HCT116 (cell line): Measurements from ENCODE around the gene LMBR1L. TPM values are rescaled to one million over a fixed set of nuclear protein-coding genes. Genes with fewer than 3 reads are reported as not detected.

Experiments used
- ATAC-seq: fragments of 200-7000 bp; cut with Tn5 transposase; 2 replicates; pipeline ENCODE4 v1.9.1; 2020; ENCODE audit warnings: mild to moderate bottlenecking, moderate library complexity
- BruUV-seq: library from RNA; stranded (reverse); fragments of 400-500 nt; replicated peaks from 2 replicates; lab custom pipeline; 2021; lab: Mats Ljungman, UMichigan
- CTCF ChIA-PET: fragments of 300-600 bp; sonication (Branson Sonifier 250); formaldehyde crosslinking; loops from one replicate; lab custom pipeline; 2021; ENCODE audit warnings: antibody characterized with exemption; lab: Charles Lee
- POLR2A ChIA-PET: fragments of 300-600, 350-600 bp; sonication (Branson Sonifier 250); formaldehyde crosslinking; loops from one replicate; lab custom pipeline; 2021; ENCODE audit warnings: antibody characterized with exemption; lab: Charles Lee
- RAD21 ChIA-PET, 2 experiments: fragments of 300-600 bp; sonication (Branson Sonifier 250); formaldehyde crosslinking; loops; one replicate each; lab custom pipeline; 2023; ENCODE audit warnings: low total read pairs in 2 of 2; ENCODE audit not compliant: uncharacterized antibody in 2 of 2, unreplicated experiment in 2 of 2, low non-redundant PET in 1 of 2; lab: Charles Lee
- DNase-seq: peaks from one replicate; pipeline ENCODE4 v3.0.0-alpha.2; 2010; ENCODE audit warnings: low read depth, low spot score
- H2AFZ ChIP-seq: fragments of 200-600 bp; shearing (Covaris generic), sonication (generic); 2 replicates; pipeline ENCODE4 v1.6.1; 2017; ENCODE audit warnings: low read depth, mixed run types, mixed read lengths, antibody characterized with exemption, low read length; ENCODE audit not compliant: poor library complexity, severe bottlenecking
- H3K27ac ChIP-seq: 2 replicates; pipeline ENCODE4 v1.5.1; 2012; ENCODE audit warnings: low read depth, low read length
- H3K27me3 ChIP-seq: fragments of 200-600 bp; sonication (generic); 2 replicates; pipeline ENCODE4 v1.6.1; 2016; ENCODE audit warnings: mixed run types, low read length, mixed read lengths; ENCODE audit not compliant: insufficient read depth
- H3K36me3 ChIP-seq, 2 experiments: fragments of 200-500 bp in 1 of 2; fragments of 200-600 bp in 1 of 2; sonication (Bioruptor generic) in 1 of 2; sonication (generic) in 1 of 2; 2 replicates each; pipeline versions ENCODE4 v1.5.1 to v1.6.1; 2014 to 2016; ENCODE audit warnings: low read length in 2 of 2, inconsistent platforms in 1 of 2, mixed read lengths in 1 of 2, mixed run types in 1 of 2; ENCODE audit not compliant: insufficient read depth in 2 of 2, control insufficient read depth in 1 of 2
- H3K4me1 ChIP-seq, 2 experiments: fragments of 200-600 bp in 1 of 2; sonication (generic) in 1 of 2; 2 replicates each; pipeline versions ENCODE4 v1.5.1 to v1.6.1; 2012 to 2017; ENCODE audit warnings: low read length in 2 of 2, inconsistent platforms in 1 of 2, mild to moderate bottlenecking in 1 of 2, mixed read lengths in 1 of 2, mixed run types in 1 of 2, moderate library complexity in 1 of 2; ENCODE audit not compliant: insufficient read depth in 2 of 2, control insufficient read depth in 1 of 2
- H3K4me2 ChIP-seq: fragments of 200-600 bp; sonication (generic); 2 replicates; pipeline ENCODE4 v1.6.1; 2017; ENCODE audit warnings: mixed run types, low read length, mixed read lengths
- H3K4me3 ChIP-seq, 2 experiments: fragments of 200-600 bp in 1 of 2; sonication (generic) in 1 of 2; replicated peaks in 1 of 2; 2 replicates each; pipeline ENCODE4 v1.5.1; 2011 to 2016; ENCODE audit warnings: low read length in 2 of 2, control low read depth in 1 of 2, low read depth in 1 of 2, mild to moderate bottlenecking in 1 of 2, mixed read lengths in 1 of 2, mixed run types in 1 of 2
- H3K79me2 ChIP-seq: fragments of 200-600 bp; sonication (generic); 2 replicates; pipeline ENCODE4 v1.6.1; 2017; ENCODE audit warnings: mild to moderate bottlenecking, mixed run types, low read length, moderate library complexity, mixed read lengths; ENCODE audit not compliant: insufficient read depth
- H3K9ac ChIP-seq: fragments of 200-600 bp; sonication (generic); 2 replicates; pipeline ENCODE4 v1.6.1; 2016; ENCODE audit warnings: low read length, mixed read lengths
- H3K9me2 ChIP-seq: fragments of 200-600 bp; sonication (generic), shearing (Covaris generic); 2 replicates; pipeline ENCODE4 v1.6.1; 2017; ENCODE audit warnings: mixed run types, mild to moderate bottlenecking, moderate library complexity; ENCODE audit not compliant: insufficient read depth
- H3K9me3 ChIP-seq, 2 experiments: fragments of 200-500 bp in 1 of 2; fragments of 200-600 bp in 1 of 2; sonication (Bioruptor generic) in 1 of 2; sonication (generic) in 1 of 2; 2 replicates each; pipeline ENCODE4 v1.6.1; 2014 to 2017; ENCODE audit warnings: low read length in 2 of 2, mixed read lengths in 2 of 2, inconsistent platforms in 1 of 2, low read depth in 1 of 2, mild to moderate bottlenecking in 1 of 2, mixed run types in 1 of 2, moderate library complexity in 1 of 2; ENCODE audit not compliant: control insufficient read depth in 1 of 2, insufficient read depth in 1 of 2
- H4K20me1 ChIP-seq: fragments of 200-600 bp; sonication (generic), shearing (Covaris generic); 2 replicates; pipeline ENCODE4 v1.6.1; 2017; ENCODE audit warnings: mixed run types, mild to moderate bottlenecking, moderate library complexity; ENCODE audit not compliant: insufficient read depth
- ATF3 ChIP-seq: IDR thresholded peaks from 2 replicates; pipeline ENCODE4 v1.6.1; 2012
- ELF1 ChIP-seq: IDR thresholded peaks from 2 replicates; pipeline ENCODE4 v1.6.1; 2012; ENCODE audit warnings: low read depth, borderline replicate concordance
- RAD21 ChIP-seq: IDR thresholded peaks from 2 replicates; pipeline ENCODE4 v1.6.1; 2012; ENCODE audit warnings: low read depth, mild to moderate bottlenecking
- REST ChIP-seq: IDR thresholded peaks from 2 replicates; pipeline ENCODE4 v1.6.1; 2012; ENCODE audit warnings: low read depth
- intact Hi-C: fragments of 100-400 bp; cut with micrococcal nuclease; formaldehyde crosslinking; loops from 2 replicates; pipeline ENCODE4 v1.10.0; 2022
- total RNA-seq: library from RNA; stranded (reverse); gene quantifications from one replicate; pipeline ENCODE4 v1.2.1, GENCODE V29; 2021; ENCODE audit not compliant: unreplicated experiment

LMBR1L gene
- total RNA-seq, 1 experiment from 2014 or later = 44.4 TPM

DNA sequence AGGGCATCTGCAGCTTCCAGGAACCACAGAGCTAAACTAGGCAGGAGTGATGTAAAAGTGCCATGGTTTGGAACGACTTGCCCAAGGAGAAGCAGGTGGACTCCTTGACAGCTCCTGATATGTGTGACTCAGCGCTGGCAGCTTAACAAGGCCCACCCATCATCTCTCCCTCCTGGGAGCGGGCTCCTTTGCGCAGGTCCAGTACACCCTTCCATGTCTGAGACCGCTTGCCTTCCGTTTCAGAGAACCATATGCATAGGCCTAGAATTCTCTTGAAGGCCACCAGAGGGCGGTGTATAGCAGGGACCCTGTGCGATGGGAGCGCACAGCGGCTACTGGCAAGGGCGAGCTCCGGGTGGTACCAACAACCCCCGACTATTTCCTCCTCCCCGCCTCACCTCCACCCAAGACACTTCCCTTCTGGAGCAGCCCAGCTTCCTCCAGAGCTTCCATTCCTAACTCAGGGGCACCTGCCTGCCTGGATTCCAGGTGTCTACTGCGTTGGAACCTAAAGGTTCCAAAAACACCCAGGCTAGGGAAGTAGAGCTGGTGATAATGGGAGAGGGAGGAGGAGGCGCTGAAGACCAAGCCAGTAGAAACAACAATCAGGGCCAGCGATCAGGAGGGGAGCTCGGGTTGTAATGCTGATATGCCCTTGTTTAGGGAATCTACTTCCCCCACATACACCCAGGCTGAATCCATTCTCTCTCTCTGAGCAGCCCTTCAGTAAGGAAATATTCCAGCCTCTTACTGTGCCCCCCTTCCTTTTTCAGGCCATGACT is 22.3 kb downstream of the LMBR1L start (continued):
- TF ChIP-seq REST = no peak
- no peak for TF ChIP-seq ELF1
- TF ChIP-seq RAD21 = peak; percentile 76
- no peak for TF ChIP-seq ATF3

- H3K9me2 ChIP-seq = no peaks in the 10 kb centered on the region
- H3K36me3 ChIP-seq = no peaks in the 10 kb centered on the region
- TF ChIP-seq RAD21 = no peak
- intact Hi-C loops = no loop called here
- ChIA-PET RAD21 (no interaction called here), CTCF (interaction anchor here (1.1 to 4.2 kb wide), 3 partner anchors 13 to 22 kb away, joined by 5 to 59 read pairs (median 7); partner anchors contain the start of gene RHEBL1), POLR2A (no interaction called here)
- H4K20me1 ChIP-seq = no peaks in the 10 kb centered on the region
- no TSS peak for BruUV-seq
- no peak overlapping the region for H2AFZ ChIP-seq
- H3K27ac ChIP-seq = no peak overlapping the region
- no peaks in the 10 kb centered on the region for H3K27me3 ChIP-seq
- no peaks in the 10 kb centered on the region for H3K79me2 ChIP-seq
- H3K9ac ChIP-seq = no peak overlapping the region
- ATAC-seq (no peak), DNase-seq (no peak)
- H3K4me1 ChIP-seq = peaks cover 8 to 16% of the 10 kb centered on the region in 2 experiments
- H3K4me3 ChIP-seq = no peak overlapping the region
- no peaks in the 10 kb centered on the region for H3K9me3 ChIP-seq
- no peak overlapping the region for H3K4me2 ChIP-seq
Observed at GRCh38 chr12:49086116-49086515, 24.5 kb downstream of the LMBR1L start.
